Epithelial cell of proximal tubule (primary cell): Measurements from ENCODE around the gene TUBB4A. TPM values are rescaled to one million over a fixed set of nuclear protein-coding genes. Genes with fewer than 3 reads are reported as not detected.
A peak's percentile ranks its signal among the peaks of the same experiment; 100 is the strongest.
"Not testable (repeated sequence)": the region's sequence is repeated elsewhere in the genome, so short reads cannot be mapped to it uniquely, and the experiment has no call there.

Source experiments
- DNase-seq: peaks from one replicate; pipeline ENCODE4 v3.0.0-alpha.2; 2011; ENCODE audit warnings: low read depth
- H3K4me3 ChIP-seq: 2 replicates; pipeline ENCODE4 v1.5.1; 2011; ENCODE audit warnings: low read depth, mild to moderate bottlenecking, low read length
- CTCF ChIP-seq: conservative IDR thresholded peaks from 2 replicates; pipeline ENCODE4 v1.5.1; 2012; ENCODE audit warnings: low read depth, mild to moderate bottlenecking, low read length
- total RNA-seq: library from RNA; depleted of rRNA; stranded (reverse); fragments of >200 nt; gene quantifications from 2 replicates; pipeline ENCODE4 v1.2.3, GENCODE V29; 2015

The TUBB4A gene
- 0.72 and 3.1 TPM in 2 replicates for total RNA-seq

- no peak for DNase-seq
- H3K4me3 ChIP-seq, result peak within 1 kb of the TSS; percentile 67
- no peak for TF ChIP-seq CTCF
These were observed at the start of gene TUBB4A for GRCh38 chr19:6501740-6502648. TSS of gene TUBB4A (minus strand) at chr19:6502309. CDS start at chr19:6502212, 97 bp downstream.

GRCh38 chr19:6551091-6551490, 49.0 kb upstream of the TUBB4A start:
- TF ChIP-seq CTCF, result no peak
- no peak overlapping the region for H3K4me3 ChIP-seq
- no peak for DNase-seq

- not testable (repeated sequence) for H3K4me3 ChIP-seq, DNase-seq
These were observed 48.6 kb upstream of the TUBB4A start for GRCh38 chr19:6550679-6551078.

GRCh38 chr19:6543866-6544347, 41.8 kb upstream of the TUBB4A start:
- no peak for DNase-seq
- no peak overlapping the region for H3K4me3 ChIP-seq
- no peak for TF ChIP-seq CTCF

GRCh38 chr19:6540918-6541689, 39.0 kb upstream of the TUBB4A start:
- no peak for TF ChIP-seq CTCF
- H3K4me3 ChIP-seq, result no peak overlapping the region
- DNase-seq, result no peak

- DNase-seq, result no peak
- no peak overlapping the region for H3K4me3 ChIP-seq
- no peak for TF ChIP-seq CTCF
These were observed 37.4 kb upstream of the TUBB4A start for GRCh38 chr19:6539514-6539913.

GRCh38 chr19:6535558-6536137, 33.5 kb upstream of the TUBB4A start:
- no peak overlapping the region for H3K4me3 ChIP-seq
- no peak for TF ChIP-seq CTCF
- no peak for DNase-seq
